Measurements from ENCODE around the gene CCDC85B.
A peak's percentile ranks its signal among the peaks of the same experiment; 100 is the strongest.
"Not testable (repeated sequence)": the region's sequence is repeated elsewhere in the genome, so short reads cannot be mapped to it uniquely, and the experiment has no call there.

CCDC85B gene

GRCh38 chr11:65890324-65891218 is at the start of gene CCDC85B:
TSS of gene CCDC85B (plus strand) at chr11:65890673. CDS start at chr11:65890784, 111 bp downstream.
- peak; percentile 91 for DNase-seq

- DNase-seq, result no peak
These were observed 48.3 kb upstream of the CCDC85B start for GRCh38 chr11:65842144-65842543.

GRCh38 chr11:65843811-65844210 is 46.7 kb upstream of the CCDC85B start:
- DNase-seq, result no peak

GRCh38 chr11:65844231-65844872 is 46.1 kb upstream of the CCDC85B start:
- DNase-seq, result no peak

- DNase-seq, result no peak
These were observed 42.7 kb upstream of the CCDC85B start for GRCh38 chr11:65847746-65848145.

GRCh38 chr11:65848693-65849092 is 41.8 kb upstream of the CCDC85B start:
- not testable (repeated sequence) for DNase-seq

- DNase-seq, result no peak
These were observed 41.1 kb upstream of the CCDC85B start for GRCh38 chr11:65849366-65849765.

- no peak for DNase-seq
These were observed 40.7 kb upstream of the CCDC85B start for GRCh38 chr11:65849771-65850216.

- DNase-seq, result no peak
These were observed 40.0 kb upstream of the CCDC85B start for GRCh38 chr11:65850217-65851082.

- no peak for DNase-seq
These were observed 39.3 kb upstream of the CCDC85B start for GRCh38 chr11:65851083-65851579.

- DNase-seq, result no peak
These were observed 38.5 kb upstream of the CCDC85B start for GRCh38 chr11:65851811-65852507.

GRCh38 chr11:65852508-65853245 is 37.8 kb upstream of the CCDC85B start:
- DNase-seq, result no peak

GRCh38 chr11:65853246-65853979 is 37.1 kb upstream of the CCDC85B start:
- no peak for DNase-seq

- no peak for DNase-seq
These were observed 36.3 kb upstream of the CCDC85B start for GRCh38 chr11:65854161-65854592.

GRCh38 chr11:65854852-65855837 is 35.3 kb upstream of the CCDC85B start:
- DNase-seq, result no peak

- DNase-seq, result no peak
These were observed 34.5 kb upstream of the CCDC85B start for GRCh38 chr11:65855927-65856363.

GRCh38 chr11:65856689-65857499 is 33.6 kb upstream of the CCDC85B start:
- peak; percentile 49 for DNase-seq

- DNase-seq, result no peak
These were observed 33.0 kb upstream of the CCDC85B start for GRCh38 chr11:65857500-65857852.
